ENCODE results near the gene CARNS1. TPM values are rescaled to one million over a fixed set of nuclear protein-coding genes. Genes with fewer than 3 reads are reported as not detected.

Gene CARNS1
- total and polyA plus RNA-seq, 10 of the 15 experiments (the other 5 are each of a cell fraction or from before 2014, with no cell fraction given), result 0.02 to 0.14 (median 0.10) TPM; not detected in 3

DNA sequence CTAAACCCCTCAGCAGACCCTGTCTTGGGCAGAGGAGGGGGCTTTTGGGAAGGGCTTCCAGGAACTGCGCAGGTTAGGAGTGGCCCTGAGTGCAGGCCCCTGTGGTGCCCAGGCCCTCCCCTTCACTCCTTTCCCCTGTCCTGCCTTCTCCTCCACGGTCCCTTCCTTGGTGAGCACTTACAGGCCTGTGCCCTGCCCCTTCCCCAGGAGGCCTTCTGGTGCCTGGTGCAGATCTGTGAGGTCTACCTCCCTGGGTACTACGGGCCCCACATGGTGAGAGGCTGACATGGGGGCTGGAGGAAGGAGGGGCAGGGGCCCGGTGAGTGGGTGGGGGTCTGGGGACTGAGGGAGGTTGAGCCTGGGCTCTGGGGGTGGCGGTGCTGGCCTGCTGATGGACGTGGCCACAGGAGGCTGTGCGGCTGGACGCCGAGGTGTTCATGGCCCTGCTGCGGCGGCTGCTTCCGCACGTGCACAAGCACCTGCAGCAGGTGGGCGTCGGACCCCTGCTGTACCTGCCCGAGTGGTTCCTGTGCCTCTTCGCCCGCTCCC, 9.0 kb upstream of the CARNS1 start:
- Histone ChIP-seq H3K4me3 (0 out of 2 replicates have a peak overlapping the region, but pooled peaks have one; percentile 30), H3K4me1 (ENCODE audit: control insufficient read depth, insufficient read depth, low read length) (peaks cover 69% of the 10 kb centered on the region), H3K9ac (ENCODE audit: control insufficient read depth, insufficient read depth, low read length) (peak overlapping the region; percentile 15; the same call in 1 of the 2 replicates), H2AFZ (ENCODE audit: control insufficient read depth, low read depth, low read length) (no peak overlapping the region), H3K36me3 (ENCODE audit: control insufficient read depth in 2 of 2, insufficient read depth in 2 of 2, low read length in 1 of 2) (no peaks in the 10 kb centered on the region), H3K27me3 (replicated peaks in 1 of 2; ENCODE audit: control insufficient read depth in 2 of 2, insufficient read depth in 2 of 2, low read length in 1 of 2) (no peaks in the 10 kb centered on the region), H3K79me2 (ENCODE audit: control insufficient read depth, insufficient read depth, low read length) (peaks cover 34% of the 10 kb centered on the region), H3K27ac (ENCODE audit: control insufficient read depth, insufficient read depth) (no peak overlapping the region; the same call in 1 of the 2 replicates), H4K20me1 (ENCODE audit: control insufficient read depth, insufficient read depth) (no peaks in the 10 kb centered on the region), H3K9me3 (replicated peaks; ENCODE audit: control insufficient read depth, insufficient read depth, low read length) (no peaks in the 10 kb centered on the region; the same call in 2 of the 3 replicates), H3K4me2 (ENCODE audit: control insufficient read depth, insufficient read depth) (peak overlapping the region; percentile 50; the same call in 1 of the 2 replicates)
- ATAC-seq (no peak), DNase-seq (ENCODE audit: low read depth, low spot score) (no peak), FAIRE-seq (no peak)
- ChIA-PET POLR2A (interaction anchor here (0.7 to 3.0 kb wide), 4 partner anchors 13 to 78 kb away, joined by 3 to 12 read pairs (median 4); partner anchors contain the start of gene PTPRCAP), SMC1A (ENCODE audit: uncharacterized antibody, unreplicated experiment) (interaction anchor here (0.7 to 3.1 kb wide), 6 partner anchors 14 to 99 kb away, joined by 3 to 11 read pairs (median 4); partner anchors contain the start of genes PTPRCAP and TMEM134), RAD21 (ENCODE audit: unreplicated experiment) (interaction anchor here (0.9 to 2.6 kb wide), 6 partner anchors 15 to 63 kb away, joined by 4 to 18 read pairs (median 5); partner anchors contain the start of genes PTPRCAP and RAD9A), CTCF (interaction anchor here (1.0 to 1.9 kb wide), 3 partner anchors 14 to 63 kb away, joined by 4 to 7 read pairs (median 5); partner anchors contain the start of gene TMEM134)
- BruUV-seq (replicated peaks), result no TSS peak
- in situ Hi-C loops (cut with MboI), result no loop called here
- WGBS (ENCODE audit: insufficient coverage, insufficient replicate concordance, low lambda C conversion rate, missing lambda C conversion rate), result 83% methylated on average over 17 of the region's 18 CpGs
- intact Hi-C loops (cut with micrococcal nuclease; ENCODE audit: unreplicated experiment), result no loop called here
- TF ChIP-seq POU2F2 (IDR thresholded peaks at IDR 0.05; ENCODE audit: borderline replicate concordance, low read depth, low read length), result no peak
- TF ChIP-seq EP300 (IDR thresholded peaks at IDR 0.05; ENCODE audit: borderline replicate concordance in 1 of 2, control insufficient read depth in 1 of 2, low read depth in 2 of 2, low read length in 2 of 2), result no peak
- TF ChIP-seq NR2C2 (IDR thresholded peaks at IDR 0.05; ENCODE audit: borderline replicate concordance, control insufficient read depth, insufficient read length, low read depth), result no peak
- TF ChIP-seq HDAC2 (IDR thresholded peaks at IDR 0.05), result no peak
- TF ChIP-seq POLR2AphosphoS5 (IDR thresholded peaks at IDR 0.05; ENCODE audit: low read length), result no peak
- TF ChIP-seq, protein P1, sequence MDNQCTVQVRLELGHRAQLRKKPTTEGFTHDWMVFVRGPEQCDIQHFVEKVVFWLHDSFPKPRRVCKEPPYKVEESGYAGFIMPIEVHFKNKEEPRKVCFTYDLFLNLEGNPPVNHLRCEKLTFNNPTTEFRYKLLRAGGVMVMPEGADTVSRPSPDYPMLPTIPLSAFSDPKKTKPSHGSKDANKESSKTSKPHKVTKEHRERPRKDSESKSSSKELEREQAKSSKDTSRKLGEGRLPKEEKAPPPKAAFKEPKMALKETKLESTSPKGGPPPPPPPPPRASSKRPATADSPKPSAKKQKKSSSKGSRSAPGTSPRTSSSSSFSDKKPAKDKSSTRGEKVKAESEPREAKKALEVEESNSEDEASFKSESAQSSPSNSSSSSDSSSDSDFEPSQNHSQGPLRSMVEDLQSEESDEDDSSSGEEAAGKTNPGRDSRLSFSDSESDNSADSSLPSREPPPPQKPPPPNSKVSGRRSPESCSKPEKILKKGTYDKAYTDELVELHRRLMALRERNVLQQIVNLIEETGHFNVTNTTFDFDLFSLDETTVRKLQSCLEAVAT (IDR thresholded peaks at IDR 0.05), result no peak
- TF ChIP-seq ZNF274 (IDR thresholded peaks at IDR 0.05; ENCODE audit: insufficient read depth, insufficient read length), result no peak
- TF ChIP-seq, protein P2, sequence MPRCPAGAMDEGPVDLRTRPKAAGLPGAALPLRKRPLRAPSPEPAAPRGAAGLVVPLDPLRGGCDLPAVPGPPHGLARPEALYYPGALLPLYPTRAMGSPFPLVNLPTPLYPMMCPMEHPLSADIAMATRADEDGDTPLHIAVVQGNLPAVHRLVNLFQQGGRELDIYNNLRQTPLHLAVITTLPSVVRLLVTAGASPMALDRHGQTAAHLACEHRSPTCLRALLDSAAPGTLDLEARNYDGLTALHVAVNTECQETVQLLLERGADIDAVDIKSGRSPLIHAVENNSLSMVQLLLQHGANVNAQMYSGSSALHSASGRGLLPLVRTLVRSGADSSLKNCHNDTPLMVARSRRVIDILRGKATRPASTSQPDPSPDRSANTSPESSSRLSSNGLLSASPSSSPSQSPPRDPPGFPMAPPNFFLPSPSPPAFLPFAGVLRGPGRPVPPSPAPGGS (IDR thresholded peaks at IDR 0.05; ENCODE audit: borderline replicate concordance, insufficient read depth, low read depth, low read length, poor library complexity, severe bottlenecking), result no peak
- TF ChIP-seq IKZF2 (IDR thresholded peaks at IDR 0.05), result no peak
- TF ChIP-seq USF2 (IDR thresholded peaks at IDR 0.05; ENCODE audit: borderline replicate concordance, low read depth, low read length), result no peak
- no peak for TF ChIP-seq NFYA (IDR thresholded peaks at IDR 0.05; ENCODE audit: borderline replicate concordance, low read depth, low read length)
- no peak for TF ChIP-seq NFYB (IDR thresholded peaks at IDR 0.05; ENCODE audit: insufficient read depth, low read depth, low read length)
- TF ChIP-seq, protein P3, sequence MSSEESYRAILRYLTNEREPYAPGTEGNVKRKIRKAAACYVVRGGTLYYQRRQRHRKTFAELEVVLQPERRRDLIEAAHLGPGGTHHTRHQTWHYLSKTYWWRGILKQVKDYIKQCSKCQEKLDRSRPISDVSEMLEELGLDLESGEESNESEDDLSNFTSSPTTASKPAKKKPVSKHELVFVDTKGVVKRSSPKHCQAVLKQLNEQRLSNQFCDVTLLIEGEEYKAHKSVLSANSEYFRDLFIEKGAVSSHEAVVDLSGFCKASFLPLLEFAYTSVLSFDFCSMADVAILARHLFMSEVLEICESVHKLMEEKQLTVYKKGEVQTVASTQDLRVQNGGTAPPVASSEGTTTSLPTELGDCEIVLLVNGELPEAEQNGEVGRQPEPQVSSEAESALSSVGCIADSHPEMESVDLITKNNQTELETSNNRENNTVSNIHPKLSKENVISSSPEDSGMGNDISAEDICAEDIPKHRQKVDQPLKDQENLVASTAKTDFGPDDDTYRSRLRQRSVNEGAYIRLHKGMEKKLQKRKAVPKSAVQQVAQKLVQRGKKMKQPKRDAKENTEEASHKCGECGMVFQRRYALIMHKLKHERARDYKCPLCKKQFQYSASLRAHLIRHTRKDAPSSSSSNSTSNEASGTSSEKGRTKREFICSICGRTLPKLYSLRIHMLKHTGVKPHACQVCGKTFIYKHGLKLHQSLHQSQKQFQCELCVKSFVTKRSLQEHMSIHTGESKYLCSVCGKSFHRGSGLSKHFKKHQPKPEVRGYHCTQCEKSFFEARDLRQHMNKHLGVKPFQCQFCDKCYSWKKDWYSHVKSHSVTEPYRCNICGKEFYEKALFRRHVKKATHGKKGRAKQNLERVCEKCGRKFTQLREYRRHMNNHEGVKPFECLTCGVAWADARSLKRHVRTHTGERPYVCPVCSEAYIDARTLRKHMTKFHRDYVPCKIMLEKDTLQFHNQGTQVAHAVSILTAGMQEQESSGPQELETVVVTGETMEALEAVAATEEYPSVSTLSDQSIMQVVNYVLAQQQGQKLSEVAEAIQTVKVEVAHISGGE (CRISPR knock-in tag; IDR thresholded peaks at IDR 0.05), result no peak
- no peak for TF ChIP-seq ZNF384 (IDR thresholded peaks at IDR 0.05; ENCODE audit: borderline replicate concordance, low read depth, low read length)
